Muscle of back (tissue), 11 donors: ENCODE measurements around the gene ORAI3. TPM values are rescaled to one million over a fixed set of nuclear protein-coding genes. Genes with fewer than 3 reads are reported as not detected.
"Not testable (repeated sequence)": the region's sequence is repeated elsewhere in the genome, so short reads cannot be mapped to it uniquely, and the experiment has no call there.

Experiments
- DNase-seq, 3 donors: peaks; one replicate each; pipeline versions ENCODE4 v3.0.0 to v3.0.0-alpha.2; 2013
- polyA plus RNA-seq, 10 donors: library from polyadenylated mRNA; unstranded; fragments of 120-200 nt; gene quantifications; one replicate each; pipeline ENCODE4 v1.2.1, GENCODE V29; 2013; ENCODE audit not compliant: insufficient read length in 10 of 10

Gene ORAI3
- polyA plus RNA-seq, 10 donors, result 7.5 to 12.6 (median 10.3) TPM

DNA sequence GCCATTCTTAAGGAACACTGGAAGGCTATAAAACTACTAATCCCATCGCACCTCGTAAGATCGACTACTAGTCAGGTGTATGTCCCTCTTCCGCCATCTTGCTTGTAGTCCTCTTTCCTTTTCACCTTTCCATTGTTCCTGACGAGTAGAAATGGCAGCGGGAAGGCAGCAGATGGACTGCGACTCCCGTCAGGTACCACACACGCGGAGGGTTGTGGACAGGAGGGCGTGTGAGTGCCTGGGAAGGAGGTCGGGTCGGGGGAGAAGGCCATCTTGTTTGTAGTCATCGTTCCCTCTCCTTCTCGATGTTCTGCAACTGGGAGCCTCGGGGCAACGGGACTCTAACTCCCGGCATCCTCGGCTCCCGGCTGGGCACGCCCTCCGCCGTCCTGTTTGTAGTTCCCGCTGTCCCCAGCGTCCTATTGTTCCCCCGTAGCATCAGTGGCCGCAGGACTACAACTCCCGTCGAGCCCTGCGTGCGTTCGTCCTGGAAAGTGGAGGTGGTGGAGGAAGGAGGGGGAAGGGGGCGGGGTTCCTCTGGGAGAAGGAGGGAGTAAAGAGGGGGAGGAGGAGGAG is 25.8 kb upstream of the ORAI3 start:
- DNase-seq, result peak; percentile 100

DNA sequence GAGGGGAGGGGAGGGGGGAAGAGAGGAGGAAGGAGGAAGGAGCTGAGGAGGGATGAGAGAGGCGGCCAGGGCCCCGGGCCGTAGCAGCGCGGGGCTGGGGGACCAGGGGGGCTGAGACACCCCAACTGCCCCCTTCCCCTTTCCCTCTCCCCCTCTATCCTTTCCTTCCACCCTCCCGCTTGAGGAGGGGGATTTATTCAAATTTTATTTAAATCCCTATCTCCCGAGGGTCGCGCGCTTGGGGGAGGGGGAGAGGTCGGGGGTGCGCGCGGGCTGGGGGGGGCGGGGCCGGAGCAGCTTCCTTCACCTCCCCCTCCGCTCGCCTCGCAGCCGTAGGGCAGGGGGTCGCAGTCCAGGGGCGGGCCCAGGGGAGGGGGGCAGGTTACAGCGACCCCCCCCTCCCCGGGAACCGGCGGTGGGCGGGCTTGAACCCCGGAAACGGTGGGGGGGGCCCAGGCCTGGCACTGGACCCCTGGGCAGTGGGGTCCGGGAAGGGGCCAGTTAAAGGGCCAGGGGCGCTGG is 25.3 kb upstream of the ORAI3 start, which contains the start of gene FBXL19:
TSS of gene FBXL19 (plus strand) at position 19 of the 522 bp plus-strand sequence. CDS start 2,183 bp downstream, outside the sequence.
- DNase-seq, result no peak

DNA sequence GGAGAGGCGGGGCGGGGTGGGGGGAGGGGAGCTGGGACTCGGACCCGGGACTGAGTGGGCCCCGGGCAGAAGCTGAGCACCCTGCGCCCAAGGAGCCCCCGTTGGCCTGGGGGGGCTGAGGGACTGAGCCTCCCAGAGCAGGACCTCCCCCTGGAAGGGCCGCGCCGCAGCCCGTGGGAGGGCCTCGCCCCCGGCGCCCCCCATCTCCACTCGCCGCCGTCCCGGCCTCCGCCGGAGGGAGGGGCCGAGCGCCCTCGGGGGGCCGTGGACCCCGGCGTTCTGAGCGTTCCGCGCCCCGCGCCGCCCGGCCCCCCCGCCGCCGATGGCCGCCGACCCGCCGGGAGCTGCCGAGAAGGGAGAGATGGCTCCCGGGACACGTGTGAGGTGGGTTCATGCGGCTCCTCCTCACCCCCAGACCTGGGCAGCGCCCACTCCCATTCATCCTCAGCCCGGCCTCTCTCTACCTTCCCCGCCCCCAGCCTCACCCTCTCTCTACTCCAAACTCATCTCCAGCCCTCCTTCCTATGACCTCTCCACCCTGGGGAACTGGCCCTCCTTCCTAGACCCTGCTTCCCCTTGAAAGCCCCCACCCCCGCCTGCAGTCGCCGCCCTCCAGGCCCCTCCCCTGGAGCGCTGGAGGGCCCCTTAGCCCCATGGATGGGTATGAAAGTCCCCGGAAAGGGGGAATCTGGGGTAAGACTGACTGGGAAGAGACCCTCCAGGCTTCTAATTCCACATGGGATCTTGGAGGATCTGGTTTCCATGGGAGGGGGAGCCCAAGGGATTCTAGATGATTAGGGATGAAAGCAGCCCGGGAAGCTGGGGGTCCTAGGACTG is 24.6 kb upstream of the ORAI3 start:
- peak in 1 of 3 donors; percentile 57 for DNase-seq

- DNase-seq, result peak in 1 of 3 donors; percentile 47
Observed at GRCh38 chr16:30924913-30925631, 23.8 kb upstream of the ORAI3 start.

DNA sequence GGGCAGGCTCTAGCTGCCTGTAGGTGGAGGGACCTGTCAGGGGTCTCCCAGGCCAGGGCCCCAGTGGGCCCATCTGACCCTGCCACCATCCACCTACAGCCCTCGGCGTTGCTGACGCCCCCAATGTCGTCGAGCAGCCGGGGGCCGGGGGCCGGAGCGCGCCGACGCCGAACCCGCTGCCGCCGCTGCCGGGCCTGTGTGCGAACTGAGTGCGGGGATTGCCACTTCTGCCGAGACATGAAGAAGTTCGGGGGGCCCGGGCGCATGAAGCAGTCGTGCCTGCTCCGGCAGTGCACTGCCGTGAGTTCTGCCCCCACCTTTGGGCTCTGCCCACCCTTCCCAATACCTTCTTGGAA is 23.3 kb upstream of the ORAI3 start:
- DNase-seq, result no peak

- DNase-seq, result no peak
Observed at GRCh38 chr16:30925995-30926811, 22.7 kb upstream of the ORAI3 start.

- DNase-seq, result no peak
Observed at GRCh38 chr16:30926937-30927788, 21.7 kb upstream of the ORAI3 start.

GRCh38 chr16:30927789-30928378 is 21.0 kb upstream of the ORAI3 start:
- peak in 2 of 3 donors; percentile 39 to 86 for DNase-seq

- no peak for DNase-seq
Observed at GRCh38 chr16:30928390-30928789, 20.5 kb upstream of the ORAI3 start.

DNA sequence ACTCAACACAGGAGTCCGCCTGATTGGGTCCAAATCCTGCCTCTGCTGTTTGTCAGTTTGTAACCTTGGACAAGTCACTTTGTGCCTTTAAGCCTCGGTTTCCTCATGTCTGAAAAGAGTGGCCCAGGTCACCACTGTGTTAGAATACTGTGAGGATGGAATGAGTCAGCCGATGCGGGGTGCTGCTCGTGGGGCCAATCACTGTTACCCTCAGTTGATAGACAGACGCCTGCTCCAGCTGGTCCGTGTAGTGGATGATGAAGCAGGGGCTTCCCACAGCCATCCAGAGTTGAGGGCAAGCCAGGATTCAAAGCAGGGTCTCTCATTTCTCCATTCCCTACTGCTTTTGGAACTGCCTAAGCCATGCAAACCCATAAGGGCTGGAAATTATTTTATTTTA is 19.7 kb upstream of the ORAI3 start:
- DNase-seq, result no peak

DNA sequence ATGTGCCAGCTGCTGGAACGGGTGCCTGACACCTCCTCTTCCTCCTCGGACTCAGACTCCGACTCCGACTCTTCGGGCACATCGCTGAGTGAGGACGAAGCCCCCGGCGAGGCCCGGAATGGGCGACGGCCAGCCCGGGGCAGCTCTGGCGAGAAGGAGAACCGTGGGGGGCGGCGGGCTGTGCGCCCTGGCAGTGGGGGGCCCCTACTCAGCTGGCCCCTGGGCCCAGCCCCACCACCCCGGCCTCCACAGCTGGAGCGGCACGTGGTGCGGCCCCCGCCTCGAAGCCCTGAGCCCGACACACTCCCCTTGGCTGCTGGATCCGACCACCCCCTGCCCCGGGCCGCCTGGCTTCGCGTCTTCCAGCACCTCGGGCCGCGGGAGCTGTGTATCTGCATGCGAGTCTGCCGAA is 18.7 kb upstream of the ORAI3 start:
- peak in 1 of 3 donors; percentile 1 for DNase-seq

DNA sequence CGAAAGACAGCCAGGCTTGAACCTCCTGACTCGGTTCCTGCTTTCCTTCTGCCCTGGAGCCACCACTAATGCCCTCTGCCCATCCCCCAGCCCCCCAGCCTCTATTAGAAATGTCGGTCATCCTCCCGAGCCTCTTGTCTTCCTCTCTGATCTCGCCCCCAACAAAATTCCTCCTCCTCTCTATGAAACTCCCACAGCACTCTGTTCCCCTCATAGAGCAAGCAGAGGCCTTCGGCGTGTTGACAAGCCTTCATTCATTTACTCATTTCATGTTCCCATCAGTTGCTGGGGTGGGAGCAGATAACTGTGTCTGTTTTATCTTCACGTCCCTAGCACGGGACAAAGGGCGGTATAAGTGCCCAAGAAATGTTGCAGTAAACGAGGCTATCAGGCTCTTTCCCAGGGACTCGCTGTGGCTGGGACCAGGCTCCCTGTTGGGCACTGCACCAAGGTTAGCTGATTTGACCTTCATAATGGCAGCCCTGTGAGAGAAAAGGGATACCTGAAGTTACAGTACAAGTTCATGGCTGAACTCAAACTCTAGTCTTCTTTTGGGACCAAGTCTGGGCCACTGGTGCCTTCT is 17.7 kb upstream of the ORAI3 start:
- no peak for DNase-seq

- DNase-seq, result peak in 1 of 3 donors; percentile 49
Observed at GRCh38 chr16:30934827-30935557, 13.9 kb upstream of the ORAI3 start.

DNA sequence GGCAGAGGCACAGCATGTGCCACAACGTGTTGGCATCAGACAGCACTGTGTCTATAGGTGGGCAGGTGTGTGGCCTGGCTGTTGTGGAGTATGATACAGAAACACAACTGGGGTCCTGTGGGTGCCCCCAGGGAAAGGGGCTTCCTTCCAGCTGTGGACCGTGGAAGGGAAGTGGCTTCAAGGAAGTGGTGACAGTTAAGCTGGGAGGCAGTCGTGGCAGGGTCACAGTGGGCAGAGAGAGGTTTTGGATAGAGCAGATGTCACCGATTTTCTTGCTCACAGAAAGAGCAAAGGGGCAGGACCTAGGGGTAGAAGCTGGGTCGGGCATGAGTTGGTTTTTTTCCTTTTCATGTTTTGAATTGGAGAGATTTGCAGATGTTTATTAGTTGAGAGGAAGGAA is 11.2 kb upstream of the ORAI3 start:
- no peak for DNase-seq

DNA sequence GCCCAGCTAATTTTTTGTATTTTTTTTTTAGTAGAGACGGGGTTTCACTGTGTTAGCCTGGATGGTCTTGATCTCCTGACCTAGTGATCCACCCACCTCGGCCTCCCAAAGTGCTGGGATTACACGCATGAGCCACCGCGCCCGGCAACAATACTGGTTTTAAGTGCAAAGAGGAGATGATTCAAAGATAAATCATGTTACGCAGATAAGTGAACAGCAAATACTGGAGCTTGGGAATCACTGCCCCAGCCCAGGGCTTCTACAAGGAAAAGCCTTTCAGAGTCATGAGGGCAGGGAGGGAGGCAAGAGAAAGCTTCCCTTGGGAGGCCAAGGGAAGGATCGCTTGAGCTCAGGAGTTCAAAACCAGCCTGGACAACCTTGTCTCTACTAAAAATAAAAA is 9.3 kb upstream of the ORAI3 start:
- DNase-seq, result not testable (repeated sequence)

DNA sequence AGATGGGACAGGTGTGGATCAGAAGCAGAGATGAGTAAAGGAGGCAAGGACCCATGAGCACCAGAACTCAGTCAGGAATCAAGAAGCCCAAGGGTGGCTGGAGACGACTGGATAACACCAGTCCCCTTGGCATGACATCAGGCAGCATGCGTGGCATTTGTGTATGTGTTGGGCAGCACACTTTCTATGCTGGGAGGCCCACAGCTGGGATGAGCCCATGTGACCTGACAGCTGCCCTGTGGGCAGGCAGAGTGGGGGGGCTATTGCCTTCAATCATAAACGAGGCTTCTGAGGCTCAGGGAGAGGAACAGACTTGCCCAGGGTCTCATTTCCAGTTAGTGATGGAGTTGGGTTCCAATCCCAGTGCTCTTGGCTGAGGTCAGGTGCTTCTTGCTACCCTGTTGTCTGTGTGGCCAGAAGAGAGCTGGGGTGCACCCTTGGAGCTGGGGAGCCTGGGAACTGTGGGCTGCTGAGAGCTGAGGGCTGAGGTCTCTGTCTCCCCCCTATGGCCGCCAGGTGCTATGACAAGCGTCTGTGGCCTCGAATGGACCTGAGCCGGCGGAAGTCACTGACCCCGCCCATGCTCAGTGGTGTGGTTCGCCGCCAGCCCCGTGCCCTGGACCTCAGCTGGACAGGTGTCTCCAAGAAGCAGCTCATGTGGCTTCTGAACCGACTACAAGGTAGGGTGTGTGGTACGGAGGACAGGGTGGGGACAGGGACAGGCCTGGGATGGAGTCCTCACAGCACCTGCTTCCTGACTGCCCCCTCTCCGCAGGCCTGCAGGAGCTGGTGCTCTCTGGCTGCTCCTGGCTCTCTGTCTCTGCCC is 7.1 kb upstream of the ORAI3 start:
- DNase-seq, result peak in 1 of 3 donors; percentile 82

DNA sequence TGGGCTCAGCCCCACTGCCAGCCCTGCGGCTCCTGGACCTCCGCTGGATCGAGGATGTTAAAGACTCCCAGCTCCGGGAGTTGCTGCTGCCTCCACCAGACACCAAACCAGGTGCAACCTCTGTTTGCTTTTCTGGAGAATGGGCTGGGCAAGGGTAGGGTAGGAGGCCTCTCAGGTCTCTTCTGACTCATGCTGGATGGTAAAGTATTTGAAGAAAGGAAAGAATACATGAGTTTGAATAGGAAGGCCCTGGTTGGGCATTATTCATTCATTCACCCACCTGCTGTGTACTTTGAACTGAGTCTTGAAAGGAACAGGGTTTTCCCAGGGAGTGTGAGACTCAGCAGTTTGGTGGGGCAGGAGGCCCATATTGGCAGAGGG is 6.5 kb upstream of the ORAI3 start:
- no peak for DNase-seq

DNA sequence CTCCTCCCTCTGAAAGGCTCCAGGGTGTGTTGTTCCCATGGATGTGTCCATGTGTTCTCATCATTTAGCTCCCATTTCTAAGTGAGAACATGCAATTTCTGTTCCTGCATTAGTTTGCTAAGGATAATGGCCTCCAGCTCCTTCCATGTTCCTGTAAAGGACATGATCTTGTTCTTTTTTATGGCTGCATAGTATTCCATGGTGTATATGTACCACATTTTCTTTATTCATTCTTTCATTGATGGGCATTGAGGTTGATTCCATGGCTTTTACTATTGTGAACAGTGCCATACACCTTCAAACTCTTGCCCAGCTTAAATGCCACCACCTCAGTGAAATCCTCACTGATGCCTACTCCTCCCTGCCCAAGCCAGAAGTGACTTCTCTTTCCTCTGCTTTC is 4.5 kb upstream of the ORAI3 start:
- DNase-seq, result no peak
